Astrocyte (in vitro differentiated cells and primary cell): ENCODE data around the gene YTHDC2. TPM values are rescaled to one million over a fixed set of nuclear protein-coding genes. Genes with fewer than 3 reads are reported as not detected.

Source experiments
- DNase-seq: peaks from one replicate; pipeline ENCODE4 v3.0.0-alpha.2; 2010; ENCODE audit warnings: low read depth
- FAIRE-seq: peaks from 2 replicates; lab custom pipeline; 2011; peaks lifted over from hg19 to GRCh38; lab: Jason Lieb, UNC
- H2AFZ ChIP-seq: 2 replicates; pipeline ENCODE4 v1.6.0; 2012; ENCODE audit warnings: low read depth, low read length, inconsistent platforms
- H3K27ac ChIP-seq: 2 replicates; pipeline ENCODE4 v1.5.1; 2011; ENCODE audit warnings: low read depth, low read length, inconsistent platforms
- H3K27me3 ChIP-seq: 2 replicates; pipeline ENCODE4 v1.6.0; 2011; ENCODE audit warnings: low read length, inconsistent platforms; ENCODE audit not compliant: insufficient read depth
- H3K36me3 ChIP-seq: 2 replicates; pipeline ENCODE4 v1.5.1; 2011; ENCODE audit warnings: low read length, inconsistent platforms; ENCODE audit not compliant: insufficient read depth
- H3K4me1 ChIP-seq: 2 replicates; pipeline ENCODE4 v1.5.1; 2011; ENCODE audit warnings: low read length, inconsistent platforms; ENCODE audit not compliant: insufficient read depth
- H3K4me2 ChIP-seq: 2 replicates; pipeline ENCODE4 v1.6.0; 2012; ENCODE audit warnings: low read length, inconsistent platforms
- H3K4me3 ChIP-seq: 2 replicates; pipeline ENCODE4 v1.5.1; 2011; ENCODE audit warnings: low read depth, mild to moderate bottlenecking, low read length, inconsistent platforms; ENCODE audit not compliant: insufficient read depth
- H3K79me2 ChIP-seq: 2 replicates; pipeline ENCODE4 v1.6.0; 2012; ENCODE audit warnings: mild to moderate bottlenecking, low read length, inconsistent platforms; ENCODE audit not compliant: insufficient read depth
- H3K9ac ChIP-seq: 2 replicates; pipeline ENCODE4 v1.6.0; 2012; ENCODE audit warnings: mild to moderate bottlenecking, low read length, inconsistent platforms
- H3K9me3 ChIP-seq: 2 replicates; pipeline ENCODE4 v1.5.1; 2012; ENCODE audit warnings: low read depth, mild to moderate bottlenecking, low read length, inconsistent platforms; ENCODE audit not compliant: insufficient read depth
- H4K20me1 ChIP-seq: 2 replicates; pipeline ENCODE4 v1.6.0; 2012; ENCODE audit warnings: low read length, inconsistent platforms; ENCODE audit not compliant: insufficient read depth
- H3K27ac Mint-ChIP-seq: one replicate; pipeline ENCODE4 v1.8.0; 2021; ENCODE audit warnings: mild to moderate bottlenecking, mixed read lengths; ENCODE audit not compliant: unreplicated experiment
- H3K27me3 Mint-ChIP-seq: one replicate; pipeline ENCODE4 v1.8.0; 2021; ENCODE audit warnings: low read depth, mixed read lengths; ENCODE audit not compliant: unreplicated experiment
- H3K36me3 Mint-ChIP-seq: one replicate; pipeline ENCODE4 v1.8.0; 2021; ENCODE audit warnings: low read depth, mixed read lengths; ENCODE audit not compliant: unreplicated experiment
- H3K4me1 Mint-ChIP-seq: one replicate; pipeline ENCODE4 v1.8.0; 2021; ENCODE audit warnings: low read depth, mixed read lengths; ENCODE audit not compliant: unreplicated experiment
- H3K4me3 Mint-ChIP-seq: one replicate; pipeline ENCODE4 v1.8.0; 2021; ENCODE audit warnings: mild to moderate bottlenecking, moderate library complexity, mixed read lengths; ENCODE audit not compliant: unreplicated experiment
- H3K9me3 Mint-ChIP-seq: one replicate; pipeline ENCODE4 v1.8.0; 2021; ENCODE audit warnings: mild to moderate bottlenecking, mixed read lengths; ENCODE audit not compliant: unreplicated experiment
- EZH2 ChIP-seq: IDR thresholded peaks from 2 replicates; pipeline ENCODE4 v1.6.1; 2012; ENCODE audit warnings: mild to moderate bottlenecking, low read length, inconsistent platforms; ENCODE audit not compliant: insufficient read depth
- total RNA-seq: library from RNA; stranded (reverse); gene quantifications from 2 replicates; pipeline ENCODE4 v1.2.1, GENCODE V29; 2021
- TF ChIP-seq, protein P1 (sequence below): IDR thresholded peaks from 2 replicates; pipeline ENCODE4 v1.5.1; 2011; ENCODE audit warnings: low read depth, mild to moderate bottlenecking, inconsistent platforms, low read length, moderate library complexity; ENCODE audit not compliant: insufficient read depth

Gene YTHDC2
- total RNA-seq, 1 donor from 2014 or later, result 21.2 TPM

DNA sequence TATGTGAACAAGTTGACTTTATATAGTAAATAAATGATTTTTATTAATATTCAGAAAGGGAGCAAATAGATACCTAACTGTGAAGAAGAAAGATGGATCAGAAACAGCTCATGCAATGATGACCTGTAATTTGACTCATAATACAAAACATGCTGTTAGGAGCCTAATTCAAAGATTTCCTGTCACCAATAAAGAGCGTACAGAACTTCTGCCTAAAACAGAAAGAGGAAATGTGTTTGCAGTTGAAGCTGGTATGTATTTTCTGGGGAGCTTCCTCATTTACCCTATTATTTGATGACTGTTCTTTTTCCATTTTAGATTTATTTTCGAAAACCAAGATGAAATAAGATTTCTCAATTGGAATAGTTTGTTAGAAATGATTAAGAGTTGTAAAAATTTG, 11.4 kb downstream of the YTHDC2 start:
- no peaks in the 10 kb centered on the region for H3K27me3 ChIP-seq
- H3K9me3 Mint-ChIP-seq, result no peaks in the 10 kb centered on the region
- no peak overlapping the region for H3K27ac ChIP-seq
- no peak overlapping the region for H2AFZ ChIP-seq
- peaks cover 7% of the 10 kb centered on the region for H4K20me1 ChIP-seq
- no peaks in the 10 kb centered on the region for H3K27me3 Mint-ChIP-seq
- no peaks in the 10 kb centered on the region for H3K9me3 ChIP-seq
- peaks cover 57% of the 10 kb centered on the region for H3K79me2 ChIP-seq
- H3K9ac ChIP-seq, result no peak overlapping the region
- H3K36me3 ChIP-seq, result no peaks in the 10 kb centered on the region
- DNase-seq (no peak), FAIRE-seq (no peak)
- H3K36me3 Mint-ChIP-seq, result peaks cover 10% of the 10 kb centered on the region
- H3K4me2 ChIP-seq, result no peak overlapping the region
- H3K4me1 Mint-ChIP-seq, result peaks cover 11% of the 10 kb centered on the region
- no peak overlapping the region for H3K4me3 ChIP-seq
- no peak overlapping the region for H3K4me3 Mint-ChIP-seq
- H3K4me1 ChIP-seq, result peaks cover 2% of the 10 kb centered on the region
- H3K27ac Mint-ChIP-seq, result no peak overlapping the region
- no peak for TF ChIP-seq EZH2
- TF ChIP-seq, protein P1, sequence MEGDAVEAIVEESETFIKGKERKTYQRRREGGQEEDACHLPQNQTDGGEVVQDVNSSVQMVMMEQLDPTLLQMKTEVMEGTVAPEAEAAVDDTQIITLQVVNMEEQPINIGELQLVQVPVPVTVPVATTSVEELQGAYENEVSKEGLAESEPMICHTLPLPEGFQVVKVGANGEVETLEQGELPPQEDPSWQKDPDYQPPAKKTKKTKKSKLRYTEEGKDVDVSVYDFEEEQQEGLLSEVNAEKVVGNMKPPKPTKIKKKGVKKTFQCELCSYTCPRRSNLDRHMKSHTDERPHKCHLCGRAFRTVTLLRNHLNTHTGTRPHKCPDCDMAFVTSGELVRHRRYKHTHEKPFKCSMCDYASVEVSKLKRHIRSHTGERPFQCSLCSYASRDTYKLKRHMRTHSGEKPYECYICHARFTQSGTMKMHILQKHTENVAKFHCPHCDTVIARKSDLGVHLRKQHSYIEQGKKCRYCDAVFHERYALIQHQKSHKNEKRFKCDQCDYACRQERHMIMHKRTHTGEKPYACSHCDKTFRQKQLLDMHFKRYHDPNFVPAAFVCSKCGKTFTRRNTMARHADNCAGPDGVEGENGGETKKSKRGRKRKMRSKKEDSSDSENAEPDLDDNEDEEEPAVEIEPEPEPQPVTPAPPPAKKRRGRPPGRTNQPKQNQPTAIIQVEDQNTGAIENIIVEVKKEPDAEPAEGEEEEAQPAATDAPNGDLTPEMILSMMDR, result no peak

- Histone ChIP-seq H2AFZ (no peak overlapping the region), H3K4me3 (no peak overlapping the region), H3K4me1 (no peaks in the 10 kb centered on the region), H3K27ac (peak overlapping the region; percentile 11), H3K9me3 (peaks cover 7% of the 10 kb centered on the region), H3K36me3 (no peaks in the 10 kb centered on the region), H3K27me3 (no peaks in the 10 kb centered on the region), H4K20me1 (no peaks in the 10 kb centered on the region), H3K79me2 (peaks cover 52% of the 10 kb centered on the region), H3K4me2 (peak overlapping the region; percentile 31), H3K9ac (no peak overlapping the region)
- H3K27ac Mint-ChIP-seq, result peak overlapping the region; percentile 77
- TF ChIP-seq, protein P1, result no peak
- TF ChIP-seq EZH2, result no peak
- H3K9me3 Mint-ChIP-seq, result peaks cover 5% of the 10 kb centered on the region
- FAIRE-seq (no peak), DNase-seq (peak; percentile 40)
- peaks cover 4% of the 10 kb centered on the region for H3K4me1 Mint-ChIP-seq
- H3K27me3 Mint-ChIP-seq, result no peaks in the 10 kb centered on the region
- no peak overlapping the region for H3K4me3 Mint-ChIP-seq
- peaks cover 13% of the 10 kb centered on the region for H3K36me3 Mint-ChIP-seq
Measured at GRCh38 chr5:113526421-113526820, 12.9 kb downstream of the YTHDC2 start.

GRCh38 chr5:113527746-113528145, 14.3 kb downstream of the YTHDC2 start:
- peaks cover 6% of the 10 kb centered on the region for H3K9me3 Mint-ChIP-seq
- peaks cover 4% of the 10 kb centered on the region for H3K4me1 Mint-ChIP-seq
- Histone ChIP-seq H3K27ac (no peak overlapping the region), H3K4me1 (no peaks in the 10 kb centered on the region), H3K4me2 (no peak overlapping the region), H3K9me3 (peaks cover 7% of the 10 kb centered on the region), H3K79me2 (peaks cover 40% of the 10 kb centered on the region), H2AFZ (no peak overlapping the region), H3K9ac (no peak overlapping the region), H3K4me3 (no peak overlapping the region), H4K20me1 (no peaks in the 10 kb centered on the region), H3K36me3 (no peaks in the 10 kb centered on the region), H3K27me3 (no peaks in the 10 kb centered on the region)
- peaks cover 18% of the 10 kb centered on the region for H3K36me3 Mint-ChIP-seq
- H3K4me3 Mint-ChIP-seq, result no peak overlapping the region
- H3K27me3 Mint-ChIP-seq, result no peaks in the 10 kb centered on the region
- FAIRE-seq, result no peak
- no peak overlapping the region for H3K27ac Mint-ChIP-seq
- no peak for DNase-seq
- TF ChIP-seq, protein P1, result no peak
- no peak for TF ChIP-seq EZH2
